Peyer's patch (tissue), 4 donors: ENCODE results near the gene RIBC1. TPM values are rescaled to one million over a fixed set of nuclear protein-coding genes. Genes with fewer than 3 reads are reported as not detected.
"Not testable (repeated sequence)": the region's sequence is repeated elsewhere in the genome, so short reads cannot be mapped to it uniquely, and the experiment has no call there.

Experiments
- DNase-seq, 3 donors: peaks; one replicate each; pipeline ENCODE4 v3.0.0-alpha.2; 2017 to 2019
- H3K27ac ChIP-seq, 4 donors: fragments of 200-600 bp; sonication (generic); one replicate each; pipeline ENCODE4 v1.5.1; 2016 to 2019
- H3K27me3 ChIP-seq, 2 donors: fragments of 200-600 bp; sonication (generic); one replicate each; pipeline ENCODE4 v1.5.1; 2019
- H3K36me3 ChIP-seq, 3 donors: fragments of 200-600 bp; sonication (generic); one replicate each; pipeline ENCODE4 v1.5.1; 2016 to 2019
- H3K4me1 ChIP-seq, 4 donors: fragments of 200-600 bp; sonication (generic); one replicate each; pipeline ENCODE4 v1.5.1; 2016 to 2019
- H3K4me3 ChIP-seq, 4 donors: fragments of 200-600 bp; sonication (generic); 1 replicate in 3 of 4; 2 replicates in 1 of 4; pipeline ENCODE4 v1.5.1; 2016 to 2019; ENCODE audit warnings: mild to moderate bottlenecking in 1 of 4
- H3K9me3 ChIP-seq, 4 donors: fragments of 200-600 bp; sonication (generic); one replicate each; pipeline ENCODE4 v1.5.1; 2016 to 2019; ENCODE audit warnings: mild to moderate bottlenecking in 1 of 4
- POLR2A ChIP-seq, 2 donors: fragments of 450-650 bp; IDR thresholded peaks; one replicate each; pipeline ENCODE4 v1.5.1; 2017; ENCODE audit warnings: antibody characterized with exemption in 2 of 2, mild to moderate bottlenecking in 2 of 2, moderate library complexity in 2 of 2
- total RNA-seq, 4 donors: library from RNA; depleted of rRNA; stranded (reverse); fragments of >200 nt; gene quantifications; one replicate each; pipeline ENCODE4 v1.1.0, GENCODE V29; 2016
- TF ChIP-seq, protein P1 (sequence below), 6 experiments: fragments of 450-650 bp in 4 of 6; fragments of 200-600 bp in 2 of 6; sonication (generic) in 1 of 6; IDR thresholded peaks; one replicate each; pipeline ENCODE4 v1.5.1; 2017 to 2019; ENCODE audit warnings: antibody characterized with exemption in 6 of 6, mild to moderate bottlenecking in 3 of 6, moderate library complexity in 1 of 6

The RIBC1 gene
- total RNA-seq, 4 donors from 2014 or later, result 1.0 TPM; not detected in 3

DNA sequence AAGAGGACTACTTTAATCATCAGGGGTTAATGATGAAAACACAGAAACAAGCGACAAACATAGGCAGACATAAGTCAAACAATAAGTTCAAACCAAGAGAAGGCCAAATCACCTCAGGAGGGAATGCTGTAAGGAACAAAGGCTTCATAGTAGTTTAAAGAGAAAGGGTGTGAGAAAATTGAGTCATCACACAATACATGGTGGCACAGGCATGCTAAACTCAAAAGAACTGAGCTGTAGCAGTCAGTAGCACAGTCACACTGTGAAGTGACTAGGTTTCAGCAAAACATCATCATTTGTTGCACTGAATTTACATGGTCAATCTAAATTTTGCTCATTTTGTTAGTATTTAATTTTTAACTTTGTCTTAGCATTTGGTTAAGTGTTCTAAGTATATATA lies 24.5 kb upstream of the RIBC1 start:
- Histone ChIP-seq H3K27me3 (no peaks in the 10 kb centered on the region), H3K4me3 (no peak overlapping the region), H3K9me3 (no peaks in the 10 kb centered on the region), H3K27ac (no peak overlapping the region), H3K4me1 (no peaks in the 10 kb centered on the region), H3K36me3 (peaks cover 0 to 20% (median 0%) of the 10 kb centered on the region in 3 donors)
- TF ChIP-seq POLR2A (IDR thresholded peaks at IDR 0.05), result no peak
- TF ChIP-seq, protein P1, sequence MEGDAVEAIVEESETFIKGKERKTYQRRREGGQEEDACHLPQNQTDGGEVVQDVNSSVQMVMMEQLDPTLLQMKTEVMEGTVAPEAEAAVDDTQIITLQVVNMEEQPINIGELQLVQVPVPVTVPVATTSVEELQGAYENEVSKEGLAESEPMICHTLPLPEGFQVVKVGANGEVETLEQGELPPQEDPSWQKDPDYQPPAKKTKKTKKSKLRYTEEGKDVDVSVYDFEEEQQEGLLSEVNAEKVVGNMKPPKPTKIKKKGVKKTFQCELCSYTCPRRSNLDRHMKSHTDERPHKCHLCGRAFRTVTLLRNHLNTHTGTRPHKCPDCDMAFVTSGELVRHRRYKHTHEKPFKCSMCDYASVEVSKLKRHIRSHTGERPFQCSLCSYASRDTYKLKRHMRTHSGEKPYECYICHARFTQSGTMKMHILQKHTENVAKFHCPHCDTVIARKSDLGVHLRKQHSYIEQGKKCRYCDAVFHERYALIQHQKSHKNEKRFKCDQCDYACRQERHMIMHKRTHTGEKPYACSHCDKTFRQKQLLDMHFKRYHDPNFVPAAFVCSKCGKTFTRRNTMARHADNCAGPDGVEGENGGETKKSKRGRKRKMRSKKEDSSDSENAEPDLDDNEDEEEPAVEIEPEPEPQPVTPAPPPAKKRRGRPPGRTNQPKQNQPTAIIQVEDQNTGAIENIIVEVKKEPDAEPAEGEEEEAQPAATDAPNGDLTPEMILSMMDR (IDR thresholded peaks at IDR 0.05), result no peak
- DNase-seq, result no peak

DNA sequence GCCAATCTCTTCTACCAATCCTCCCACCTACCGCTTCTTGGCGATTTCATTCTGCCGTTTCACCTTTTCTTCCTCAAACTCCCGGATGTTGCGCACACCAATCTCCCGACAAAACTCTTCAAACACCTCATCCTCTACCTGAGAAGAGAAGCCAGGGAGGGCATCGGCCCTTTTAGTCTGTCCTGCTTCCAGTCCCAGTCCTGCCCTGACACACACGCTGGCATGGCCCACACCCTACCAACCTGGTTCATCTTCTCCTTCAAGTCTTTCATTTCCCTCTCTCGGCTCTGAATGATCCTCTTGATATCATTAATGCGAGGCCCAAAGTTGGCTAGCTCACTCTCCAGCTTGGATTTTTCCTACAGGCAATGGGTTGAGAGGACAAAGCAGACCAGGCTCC lies 19.1 kb upstream of the RIBC1 start:
- H3K36me3 ChIP-seq, result peaks cover 0 to 61% (median 0%) of the 10 kb centered on the region in 3 donors
- H3K27me3 ChIP-seq, result no peaks in the 10 kb centered on the region
- no peaks in the 10 kb centered on the region for H3K9me3 ChIP-seq
- TF ChIP-seq POLR2A (IDR thresholded peaks at IDR 0.05), result no peak
- TF ChIP-seq, protein P1 (IDR thresholded peaks at IDR 0.05), result no peak
- DNase-seq, result no peak
- no peak overlapping the region for H3K4me3 ChIP-seq
- H3K27ac ChIP-seq, result no peak overlapping the region
- no peaks in the 10 kb centered on the region for H3K4me1 ChIP-seq

DNA sequence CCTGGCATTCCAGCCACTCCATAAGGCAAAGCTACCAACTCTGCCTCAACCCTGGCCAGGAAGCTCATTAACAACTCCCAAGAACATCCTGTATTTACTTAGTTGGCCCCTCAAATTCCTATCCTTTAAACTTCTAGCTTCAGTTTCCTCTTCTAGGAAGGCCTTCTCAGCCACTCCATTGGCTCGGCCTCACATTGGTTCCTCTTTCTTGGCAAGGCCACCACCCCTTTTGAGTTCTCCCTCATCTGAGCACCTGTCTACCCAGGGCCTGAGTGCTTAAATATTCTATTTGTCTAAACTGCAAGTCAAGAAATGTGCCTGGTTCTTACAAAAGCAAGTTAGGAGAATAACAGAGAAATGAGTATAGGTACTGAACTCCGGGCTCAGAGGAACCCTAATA lies 10.2 kb upstream of the RIBC1 start:
- no peaks in the 10 kb centered on the region for H3K4me1 ChIP-seq
- no peaks in the 10 kb centered on the region for H3K9me3 ChIP-seq
- no peak overlapping the region for H3K27ac ChIP-seq
- H3K4me3 ChIP-seq, result no peak overlapping the region
- no peaks in the 10 kb centered on the region for H3K27me3 ChIP-seq
- DNase-seq, result no peak
- TF ChIP-seq, protein P1 (IDR thresholded peaks at IDR 0.05), result no peak
- H3K36me3 ChIP-seq, result peaks cover 0 to 47% (median 0%) of the 10 kb centered on the region in 3 donors

GRCh38 chrX:53420351-53420750 lies 2.3 kb upstream of the RIBC1 start:
- not testable (repeated sequence) for H3K4me3 ChIP-seq, H3K9me3 ChIP-seq, H3K27me3 ChIP-seq, H3K36me3 ChIP-seq, DNase-seq, H3K27ac ChIP-seq
- peaks cover 0 to 12% (median 4%) of the 10 kb centered on the region in 4 donors for H3K4me1 ChIP-seq

DNA sequence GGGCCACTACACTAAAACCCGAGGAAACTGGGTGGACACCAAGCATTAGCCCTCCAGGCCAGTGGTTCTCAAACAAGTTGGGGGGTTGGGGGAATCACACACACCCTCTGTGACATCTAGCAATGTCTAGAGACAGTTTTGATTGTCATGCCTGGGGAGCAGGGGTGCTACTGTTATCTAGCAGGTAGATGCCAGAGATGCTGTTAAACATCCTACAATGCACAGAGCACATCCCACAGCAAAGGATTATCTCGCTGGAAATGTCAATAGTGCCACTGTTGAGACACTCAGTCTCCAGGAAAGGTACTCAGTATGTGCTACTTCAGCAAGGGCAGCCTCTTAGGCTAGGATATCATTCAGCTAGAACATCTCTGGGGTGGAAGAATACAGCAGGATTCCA lies 1.5 kb upstream of the RIBC1 start:
- peaks cover 0 to 12% (median 4%) of the 10 kb centered on the region in 4 donors for H3K4me1 ChIP-seq
- peak overlapping the region in 3 of 4 donors; percentile 69 to 77 (median 75) for H3K4me3 ChIP-seq
- no peak for TF ChIP-seq POLR2A (IDR thresholded peaks at IDR 0.05)
- TF ChIP-seq, protein P1 (IDR thresholded peaks at IDR 0.05), result no peak
- no peaks in the 10 kb centered on the region for H3K9me3 ChIP-seq
- DNase-seq, result no peak
- no peaks in the 10 kb centered on the region for H3K36me3 ChIP-seq
- no peak overlapping the region for H3K27ac ChIP-seq
- H3K27me3 ChIP-seq, result no peaks in the 10 kb centered on the region

DNA sequence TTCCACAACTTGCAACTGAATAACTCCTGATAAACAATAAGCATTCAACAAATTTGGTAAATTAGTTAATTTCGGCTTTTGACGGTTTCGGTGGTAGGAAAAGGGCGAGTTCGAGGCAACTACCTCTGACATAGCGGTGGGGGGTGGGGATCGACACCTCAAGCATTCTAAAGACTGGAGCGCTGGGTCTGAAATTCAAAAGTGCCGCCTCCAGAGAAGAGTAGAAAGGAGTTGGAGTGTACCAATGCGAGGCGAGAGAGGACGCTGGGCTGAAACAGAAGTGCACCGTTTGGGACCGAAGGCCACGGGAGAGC lies 944 bp upstream of the RIBC1 start:
- H3K27ac ChIP-seq, result peak overlapping the region; percentile 89 to 95 (median 93)
- no peaks in the 10 kb centered on the region for H3K36me3 ChIP-seq
- H3K27me3 ChIP-seq, result no peaks in the 10 kb centered on the region
- DNase-seq, result no peak
- TF ChIP-seq POLR2A (IDR thresholded peaks at IDR 0.05), result no peak
- TF ChIP-seq, protein P1 (IDR thresholded peaks at IDR 0.05), result no peak
- H3K4me3 ChIP-seq, result peak overlapping the region; percentile 57 to 77 (median 72)
- H3K9me3 ChIP-seq, result no peaks in the 10 kb centered on the region
- H3K4me1 ChIP-seq, result peaks cover 0 to 12% (median 4%) of the 10 kb centered on the region in 4 donors
